Activated naive CD4-positive, alpha-beta T cell treated with anti-CD3 and anti-CD28 coated beads, Interleukin-2, amount 50 U/mL, for 16 hours (primary cell): ENCODE measurements around the gene MS4A10.
"Not testable (repeated sequence)": the region's sequence is repeated elsewhere in the genome, so short reads cannot be mapped to it uniquely, and the experiment has no call there.

Source experiments
- DNase-seq: peaks from one replicate; pipeline ENCODE4 v3.0.0-alpha.2; 2020

MS4A10 gene

GRCh38 chr11:60790726-60791125, 5.6 kb downstream of the MS4A10 start:
- DNase-seq = no peak

GRCh38 chr11:60791153-60791933, 6.2 kb downstream of the MS4A10 start:
- no peak for DNase-seq

- DNase-seq = no peak
Observed at GRCh38 chr11:60792521-60792920, 7.4 kb downstream of the MS4A10 start.

- DNase-seq = no peak
Observed at GRCh38 chr11:60795291-60795690, 10.2 kb downstream of the MS4A10 start.

GRCh38 chr11:60797846-60798630, 12.9 kb downstream of the MS4A10 start:
- DNase-seq = no peak

- no peak for DNase-seq
Observed at GRCh38 chr11:60798631-60799030, 13.5 kb downstream of the MS4A10 start.

GRCh38 chr11:60801194-60801593, 16.1 kb downstream of the MS4A10 start:
- no peak for DNase-seq

GRCh38 chr11:60803273-60803936, 18.3 kb downstream of the MS4A10 start:
- DNase-seq = no peak

GRCh38 chr11:60809249-60809648, 24.1 kb downstream of the MS4A10 start:
- no peak for DNase-seq

- no peak for DNase-seq
Observed at GRCh38 chr11:60809691-60810090, 24.6 kb downstream of the MS4A10 start.

- DNase-seq = no peak
Observed at GRCh38 chr11:60810151-60810550, 25.0 kb downstream of the MS4A10 start.

- DNase-seq = no peak
Observed at GRCh38 chr11:60810569-60810968, 25.4 kb downstream of the MS4A10 start.

GRCh38 chr11:60813324-60813723, 28.2 kb downstream of the MS4A10 start:
- DNase-seq = no peak

GRCh38 chr11:60814112-60814511, 29.0 kb downstream of the MS4A10 start:
- DNase-seq = no peak

GRCh38 chr11:60816590-60817157, 31.5 kb downstream of the MS4A10 start:
- DNase-seq = no peak

- no peak for DNase-seq
Observed at GRCh38 chr11:60818057-60818456, 32.9 kb downstream of the MS4A10 start.

GRCh38 chr11:60821827-60822599, 36.9 kb downstream of the MS4A10 start:
- no peak for DNase-seq

GRCh38 chr11:60823745-60824306, 38.7 kb downstream of the MS4A10 start:
- DNase-seq = not testable (repeated sequence)

GRCh38 chr11:60825118-60825517, 40.0 kb downstream of the MS4A10 start:
- no peak for DNase-seq

GRCh38 chr11:60825790-60826189, 40.7 kb downstream of the MS4A10 start:
- DNase-seq = no peak

- DNase-seq = no peak
Observed at GRCh38 chr11:60830478-60831142, 45.5 kb downstream of the MS4A10 start.

GRCh38 chr11:60831143-60831500, 46.0 kb downstream of the MS4A10 start:
- DNase-seq = peak; percentile 81
